HepG2 (cell line): ENCODE results near the gene KANSL3. TPM values are rescaled to one million over a fixed set of nuclear protein-coding genes. Genes with fewer than 3 reads are reported as not detected.
A peak's percentile ranks its signal among the peaks of the same experiment; 100 is the strongest.

Experiments used
- ATF7-NPFF ChIP-seq: sonication (generic); formaldehyde crosslinking; IDR thresholded peaks from 2 replicates; pipeline ENCODE4 v1.8.1; 2023; ENCODE audit warnings: mild to moderate bottlenecking, low read depth, missing genetic modification reagents, moderate library complexity
- BCL6 ChIP-seq: IDR thresholded peaks from 2 replicates; pipeline ENCODE4 v1.6.1; 2016; ENCODE audit warnings: missing genetic modification reagents, missing compliant biosample characterization
- EP300 ChIP-seq, 3 experiments: sonication (generic) in 1 of 3; formaldehyde crosslinking in 1 of 3; IDR thresholded peaks; 2 replicates each; pipeline versions ENCODE4 v1.5.1 to v1.6.1; 2011 to 2020; ENCODE audit warnings: low read depth in 2 of 3, low read length in 2 of 3, borderline replicate concordance in 1 of 3, improper control_type of control experiment in 1 of 3, mild to moderate bottlenecking in 1 of 3, missing genetic modification reagents in 1 of 3, moderate library complexity in 1 of 3
- GATAD2A ChIP-seq: IDR thresholded peaks from 2 replicates; pipeline ENCODE4 v1.6.1; 2016
- HNF1B ChIP-seq: sonication (generic); formaldehyde crosslinking; IDR thresholded peaks from 2 replicates; pipeline ENCODE4 v1.5.1; 2020; ENCODE audit warnings: mild to moderate bottlenecking, moderate library complexity, missing genetic modification reagents
- HNF4A ChIP-seq: sonication (generic); formaldehyde crosslinking; IDR thresholded peaks from 2 replicates; pipeline ENCODE4 v1.4.0; 2020; ENCODE audit warnings: missing genetic modification reagents
- KAT7 ChIP-seq: IDR thresholded peaks from 2 replicates; pipeline ENCODE4 v1.6.1; 2018; ENCODE audit warnings: borderline replicate concordance, missing compliant biosample characterization
- KAT8 ChIP-seq: IDR thresholded peaks from 2 replicates; pipeline ENCODE4 v1.6.1; 2016; ENCODE audit warnings: missing genetic modification reagents, missing compliant biosample characterization
- MED8 ChIP-seq: sonication (generic); formaldehyde crosslinking; IDR thresholded peaks from 2 replicates; pipeline ENCODE4 v1.8.1; 2023; ENCODE audit warnings: mild to moderate bottlenecking, missing genetic modification reagents; ENCODE audit not compliant: insufficient replicate concordance
- MTF2 ChIP-seq: sonication (generic); formaldehyde crosslinking; IDR thresholded peaks from 2 replicates; pipeline ENCODE4 v1.5.0; 2020; ENCODE audit warnings: missing genetic modification reagents, borderline replicate concordance
- NKX3-1 ChIP-seq: sonication (generic); formaldehyde crosslinking; IDR thresholded peaks from 2 replicates; pipeline ENCODE4 v1.5.0; 2020; ENCODE audit warnings: missing genetic modification reagents
- TFE3 ChIP-seq: IDR thresholded peaks from 2 replicates; pipeline ENCODE4 v1.6.1; 2016
- ZFX ChIP-seq: sonication (generic); formaldehyde crosslinking; IDR thresholded peaks from 2 replicates; pipeline ENCODE4 v1.4.0; 2020; ENCODE audit warnings: mild to moderate bottlenecking, low read depth, missing genetic modification reagents, moderate library complexity
- ZFY ChIP-seq: sonication (generic); formaldehyde crosslinking; IDR thresholded peaks from 2 replicates; pipeline ENCODE4 v1.4.0; 2020; ENCODE audit warnings: missing genetic modification reagents
- ZMYM3 ChIP-seq: sonication (generic); formaldehyde crosslinking; IDR thresholded peaks from 2 replicates; pipeline ENCODE4 v1.5.1; 2020; ENCODE audit warnings: mild to moderate bottlenecking, missing genetic modification reagents
- ZNF605 ChIP-seq: sonication (generic); formaldehyde crosslinking; IDR thresholded peaks from 2 replicates; pipeline ENCODE4 v1.8.0; 2022; ENCODE audit warnings: mild to moderate bottlenecking, missing genetic modification reagents
- polyA plus RNA-seq, 8 experiments: library from polyadenylated mRNA; depleted of rRNA in 3 of 8; stranded (reverse) in 7 of 8; unstranded in 1 of 8; fragments of >200 nt; fragmentation: Illumina TruSeq in 4 of 8; extraction: Trizol in 4 of 8; gene quantifications; 2 replicates each; pipeline versions ENCODE4 v1.2.1 to v1.2.3, GENCODE V29; 2011 to 2016; ENCODE audit warnings: low read depth in 4 of 8, missing spikeins in 1 of 8, mixed read lengths in 1 of 8; ENCODE audit not compliant: insufficient read depth in 1 of 8
- total RNA-seq, 5 experiments: library from RNA; depleted of rRNA; stranded (reverse); fragments of >200 nt; fragmentation: Illumina TruSeq; extraction: Trizol; gene quantifications; 2 replicates each; pipeline ENCODE4 v1.2.3, GENCODE V29; 2016; ENCODE audit warnings: low read depth in 1 of 5
- TF ChIP-seq, protein P1 (sequence below): sonication (generic); formaldehyde crosslinking; IDR thresholded peaks from 2 replicates; pipeline ENCODE4 v1.5.0; 2020; ENCODE audit warnings: mild to moderate bottlenecking, missing genetic modification reagents, borderline replicate concordance

KANSL3 gene
- total and polyA plus RNA-seq, 2 of the 13 experiments (the other 11 are each of a cell fraction or from before 2014, with no cell fraction given) = 20.8 to 37.3 TPM

GRCh38 chr2:96683972-96684820, 46.1 kb upstream of the KANSL3 start (continued):
- TF ChIP-seq TFE3 (peak; percentile 92), NKX3-1 (CRISPR knock-in tag) (no peak), MED8 (CRISPR knock-in tag) (no peak), KAT7 (CRISPR knock-in tag) (0 out of 2 replicates have a peak, but pooled peaks have one; percentile 45), ATF7-NPFF (0 out of 2 replicates have a peak, but pooled peaks have one; percentile 44), KAT8 (CRISPR knock-in tag) (peak; percentile 64), EP300 (IDR thresholded peaks at IDR 0.05; ENCODE audit: low read depth in 2 of 2, low read length in 2 of 2) (peak in 1 of 2 experiments; percentile 47; a peak in 2 of 4 replicates), EP300 (CRISPR knock-in tag; IDR thresholded peaks at IDR 0.05; ENCODE audit: borderline replicate concordance) (0 out of 2 replicates have a peak, but pooled peaks have one; percentile 20), ZMYM3 (CRISPR knock-in tag) (0 out of 2 replicates have a peak, but pooled peaks have one; percentile 45), BCL6 (peak; percentile 26; the same call in 1 of the 2 replicates), HNF1B (CRISPR knock-in tag) (peak; percentile 89), HNF4A (CRISPR knock-in tag) (peak; percentile 96), GATAD2A (peak; percentile 61; the same call in 1 of the 2 replicates), ZFY (peak; percentile 43; the same call in 1 of the 2 replicates), MTF2 (CRISPR knock-in tag) (no peak), ZNF605 (CRISPR knock-in tag) (peak; percentile 30; the same call in 1 of the 2 replicates), ZFX (CRISPR knock-in tag) (0 out of 2 replicates have a peak, but pooled peaks have one; percentile 45)
- TF ChIP-seq, protein P1, sequence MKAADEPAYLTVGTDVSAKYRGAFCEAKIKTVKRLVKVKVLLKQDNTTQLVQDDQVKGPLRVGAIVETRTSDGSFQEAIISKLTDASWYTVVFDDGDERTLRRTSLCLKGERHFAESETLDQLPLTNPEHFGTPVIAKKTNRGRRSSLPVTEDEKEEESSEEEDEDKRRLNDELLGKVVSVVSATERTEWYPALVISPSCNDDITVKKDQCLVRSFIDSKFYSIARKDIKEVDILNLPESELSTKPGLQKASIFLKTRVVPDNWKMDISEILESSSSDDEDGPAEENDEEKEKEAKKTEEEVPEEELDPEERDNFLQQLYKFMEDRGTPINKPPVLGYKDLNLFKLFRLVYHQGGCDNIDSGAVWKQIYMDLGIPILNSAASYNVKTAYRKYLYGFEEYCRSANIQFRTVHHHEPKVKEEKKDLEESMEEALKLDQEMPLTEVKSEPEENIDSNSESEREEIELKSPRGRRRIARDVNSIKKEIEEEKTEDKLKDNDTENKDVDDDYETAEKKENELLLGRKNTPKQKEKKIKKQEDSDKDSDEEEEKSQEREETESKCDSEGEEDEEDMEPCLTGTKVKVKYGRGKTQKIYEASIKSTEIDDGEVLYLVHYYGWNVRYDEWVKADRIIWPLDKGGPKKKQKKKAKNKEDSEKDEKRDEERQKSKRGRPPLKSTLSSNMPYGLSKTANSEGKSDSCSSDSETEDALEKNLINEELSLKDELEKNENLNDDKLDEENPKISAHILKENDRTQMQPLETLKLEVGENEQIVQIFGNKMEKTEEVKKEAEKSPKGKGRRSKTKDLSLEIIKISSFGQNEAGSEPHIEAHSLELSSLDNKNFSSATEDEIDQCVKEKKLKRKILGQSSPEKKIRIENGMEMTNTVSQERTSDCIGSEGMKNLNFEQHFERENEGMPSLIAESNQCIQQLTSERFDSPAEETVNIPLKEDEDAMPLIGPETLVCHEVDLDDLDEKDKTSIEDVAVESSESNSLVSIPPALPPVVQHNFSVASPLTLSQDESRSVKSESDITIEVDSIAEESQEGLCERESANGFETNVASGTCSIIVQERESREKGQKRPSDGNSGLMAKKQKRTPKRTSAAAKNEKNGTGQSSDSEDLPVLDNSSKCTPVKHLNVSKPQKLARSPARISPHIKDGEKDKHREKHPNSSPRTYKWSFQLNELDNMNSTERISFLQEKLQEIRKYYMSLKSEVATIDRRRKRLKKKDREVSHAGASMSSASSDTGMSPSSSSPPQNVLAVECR (CRISPR knock-in tag) = peak; percentile 30; the same call in 1 of the 2 replicates
